Aorta (tissue), 5 donors: Measurements from ENCODE around the gene GOSR2. TPM values are rescaled to one million over a fixed set of nuclear protein-coding genes. Genes with fewer than 3 reads are reported as not detected.
"Not testable (repeated sequence)": the region's sequence is repeated elsewhere in the genome, so short reads cannot be mapped to it uniquely, and the experiment has no call there.

ENCODE experiments used
- ATAC-seq: fragments of 200-7000 bp; cut with Tn5 transposase; one replicate; pipeline ENCODE4 v1.9.1; 2022; ENCODE audit warnings: moderate library complexity; ENCODE audit not compliant: low FRiP score
- DNase-seq, 2 donors: peaks; one replicate each; pipeline ENCODE4 v3.0.0-alpha.2; 2020
- H3K27ac ChIP-seq, 2 donors: one replicate each; pipeline ENCODE4 v1.5.1; 2013; ENCODE audit warnings: low read length in 2 of 2, mild to moderate bottlenecking in 2 of 2, moderate library complexity in 2 of 2, control low read depth in 1 of 2, inconsistent platforms in 1 of 2, low read depth in 1 of 2
- H3K27me3 ChIP-seq, 2 donors: one replicate each; pipeline ENCODE4 v1.6.1; 2013; ENCODE audit warnings: control low read depth in 1 of 2, low read length in 1 of 2, mild to moderate bottlenecking in 1 of 2, moderate library complexity in 1 of 2; ENCODE audit not compliant: insufficient read depth in 2 of 2, control insufficient read depth in 1 of 2
- H3K36me3 ChIP-seq, 2 donors: one replicate each; pipeline ENCODE4 v1.6.1; 2013; ENCODE audit warnings: control low read depth in 1 of 2, low read length in 1 of 2, mild to moderate bottlenecking in 1 of 2; ENCODE audit not compliant: insufficient read depth in 2 of 2, control insufficient read depth in 1 of 2
- H3K4me1 ChIP-seq, 2 donors: one replicate each; pipeline ENCODE4 v1.6.1; 2013; ENCODE audit warnings: low read length in 2 of 2, control low read depth in 1 of 2, mild to moderate bottlenecking in 1 of 2, moderate library complexity in 1 of 2; ENCODE audit not compliant: insufficient read depth in 2 of 2, control insufficient read depth in 1 of 2
- H3K4me3 ChIP-seq, 2 donors: one replicate each; pipeline ENCODE4 v1.5.1; 2013; ENCODE audit warnings: low read length in 2 of 2, control low read depth in 1 of 2, mild to moderate bottlenecking in 1 of 2
- H3K9me3 ChIP-seq: one replicate; pipeline ENCODE4 v1.6.1; 2013; ENCODE audit warnings: mild to moderate bottlenecking, low read length; ENCODE audit not compliant: control insufficient read depth
- WGBS, 2 donors: extraction: QIAGEN DNeasy Blood & Tissue Kit; methylation state at CpG; one replicate each; pipeline ENCODE4 v1.1.7; 2013; 5-methylcytosine and 5-hydroxymethylcytosine counted together
- intact Hi-C, 2 donors: fragments of 100-400 bp; cut with DNase I; formaldehyde crosslinking; loops; one replicate each; pipeline versions ENCODE4 v1.14.2 to v1.15.0; 2022
- microRNA-seq, 2 donors: library from miRNA; unstranded; fragments of <30 nt; microRNA quantifications; one replicate each; pipeline ENCODE4 v1.2.0, GENCODE V29; 2020
- polyA plus RNA-seq, 2 donors: library from polyadenylated mRNA; stranded (reverse); fragments of 200-250 nt; gene quantifications; one replicate each; pipeline ENCODE4 v1.2.3, GENCODE V29; 2013
- total RNA-seq, 2 donors: library from RNA; stranded (reverse); fragmentation: NEBNext Ultra II Directional; extraction: Animal tissue kit (Norgen Biotek cat#: 25700); gene quantifications; one replicate each; pipeline ENCODE4 v1.2.1, GENCODE V29; 2021
- donor health status: healthy with polysubstance abuse.
- donor health status: Bipolar disorder and iron deficiency.
- donor health status: DM: no; HTN: no; CAD: no.
- donor health status: DM: no; HTN: no; CAD: no.
- donor health status: DM: yes; HTN: yes; CAD: no.

The GOSR2 gene
- total and polyA plus RNA-seq, 4 donors = 23.4 to 62.9 (median 44.6) TPM

DNA sequence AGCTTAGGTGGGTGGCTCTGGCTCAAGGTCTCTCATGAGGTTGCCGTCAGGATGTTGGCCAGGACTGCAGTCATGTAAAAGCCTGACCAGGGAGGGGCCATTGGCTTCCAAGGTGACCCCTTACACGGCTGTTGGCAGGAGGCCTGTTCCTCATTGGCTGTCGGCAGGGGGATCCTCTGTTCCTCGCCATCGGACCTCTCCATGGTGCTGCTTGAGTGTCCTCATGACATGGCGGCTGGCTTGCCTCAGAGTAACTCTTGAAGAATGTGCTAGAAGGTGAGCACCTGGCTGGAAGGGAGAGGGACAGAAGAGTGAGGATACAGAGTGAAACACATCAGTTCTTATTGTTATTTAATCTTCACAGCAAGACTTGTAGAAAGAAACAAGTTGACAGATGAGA is 60.8 kb downstream of the GOSR2 start:
- 67 to 73% methylated on average over 6 of the region's 6 CpGs for WGBS, 2 donors
- no peak overlapping the region for H3K4me3 ChIP-seq
- no peaks in the 10 kb centered on the region for H3K9me3 ChIP-seq
- no peak overlapping the region for H3K27ac ChIP-seq
- no peaks in the 10 kb centered on the region for H3K27me3 ChIP-seq
- H3K4me1 ChIP-seq = no peaks in the 10 kb centered on the region
- no peak for ATAC-seq
- H3K36me3 ChIP-seq = no peaks in the 10 kb centered on the region
- intact Hi-C loops = no loop called here
- no peak for DNase-seq

DNA sequence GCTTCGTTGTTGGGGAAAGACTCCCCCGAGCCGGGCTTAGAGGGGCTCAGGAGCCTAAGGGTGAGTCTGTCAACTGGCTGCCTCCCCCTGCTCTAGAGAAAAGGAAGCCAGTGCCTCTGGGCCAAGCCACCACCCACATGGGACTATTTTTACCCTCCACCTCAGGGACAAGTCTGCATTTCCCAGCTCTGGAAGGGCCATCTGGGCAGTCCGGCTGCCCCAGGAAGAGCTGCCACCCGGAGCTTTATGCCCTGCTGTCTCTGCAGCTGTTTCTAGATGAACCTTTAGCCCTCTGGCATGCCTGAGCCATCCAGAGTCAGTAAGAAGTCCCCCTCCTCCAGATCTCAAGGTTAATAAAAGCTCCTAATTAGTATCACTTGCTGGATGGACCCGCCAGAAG is 61.4 kb downstream of the GOSR2 start:
- no peaks in the 10 kb centered on the region for H3K4me1 ChIP-seq
- no peaks in the 10 kb centered on the region for H3K36me3 ChIP-seq
- WGBS, 2 donors = 8 to 21% methylated on average over 6 of the region's 6 CpGs
- ATAC-seq (no peak), DNase-seq (no peak)
- intact Hi-C loops = no loop called here
- H3K27me3 ChIP-seq = no peaks in the 10 kb centered on the region
- H3K4me3 ChIP-seq = no peak overlapping the region
- peak overlapping the region in 1 of 2 donors; percentile 32 for H3K27ac ChIP-seq
- H3K9me3 ChIP-seq = no peaks in the 10 kb centered on the region

DNA sequence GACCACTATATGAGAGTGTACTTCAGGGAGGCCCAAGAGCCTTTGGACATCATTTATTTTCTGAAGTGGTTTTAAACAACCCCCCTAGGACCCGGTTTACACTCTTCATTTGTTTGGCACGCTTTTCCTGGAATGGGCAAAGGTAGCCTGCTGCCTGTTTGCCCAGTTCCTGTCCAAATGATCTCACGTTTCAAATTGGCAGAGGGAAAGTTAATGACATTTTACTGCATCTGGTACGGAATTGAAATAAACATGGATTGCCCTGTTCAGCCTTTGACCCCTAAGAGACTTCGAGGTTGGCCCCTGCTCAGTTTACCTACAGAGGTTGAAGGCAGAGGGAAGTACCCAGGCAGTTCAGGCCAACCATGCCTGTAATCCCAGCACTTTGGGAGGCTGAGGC is 61.9 kb downstream of the GOSR2 start:
- 3 to 18% methylated on average over 5 of the region's 5 CpGs for WGBS, 2 donors
- intact Hi-C loops = no loop called here
- ATAC-seq (no peak), DNase-seq (no peak)
- Histone ChIP-seq H3K27ac (no peak overlapping the region), H3K4me3 (no peak overlapping the region), H3K36me3 (no peaks in the 10 kb centered on the region), H3K4me1 (no peaks in the 10 kb centered on the region), H3K27me3 (no peaks in the 10 kb centered on the region), H3K9me3 (no peaks in the 10 kb centered on the region)

DNA sequence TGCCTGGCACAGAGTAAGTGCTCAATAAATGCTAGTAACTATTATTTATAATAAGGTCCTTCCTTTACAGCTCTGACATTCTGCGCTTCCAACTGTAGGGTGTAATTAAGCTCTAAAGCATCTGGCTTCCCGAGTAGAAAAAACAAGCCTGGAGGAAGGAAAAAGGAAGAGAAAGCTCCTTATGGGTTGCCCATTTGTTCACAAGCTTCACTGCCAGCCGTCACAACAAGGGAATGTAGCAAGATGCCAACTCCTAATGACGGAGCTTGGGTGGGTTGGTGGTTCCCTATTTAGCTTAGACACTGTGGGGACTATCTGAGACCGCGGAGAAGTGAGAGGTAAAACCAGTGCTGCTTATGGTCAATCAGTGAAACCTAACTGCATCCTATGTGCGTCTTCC is 63.4 kb downstream of the GOSR2 start:
- Histone ChIP-seq H3K4me1 (no peaks in the 10 kb centered on the region), H3K36me3 (no peaks in the 10 kb centered on the region), H3K4me3 (no peak overlapping the region), H3K27me3 (no peaks in the 10 kb centered on the region), H3K27ac (no peak overlapping the region), H3K9me3 (no peaks in the 10 kb centered on the region)
- intact Hi-C loops = no loop called here
- 66 to 82% methylated on average over 7 of the region's 7 CpGs for WGBS, 2 donors
- ATAC-seq (no peak), DNase-seq (no peak)

- H3K4me1 ChIP-seq, intact Hi-C loops, DNase-seq, H3K4me3 ChIP-seq, H3K9me3 ChIP-seq, H3K27ac ChIP-seq, ATAC-seq, H3K27me3 ChIP-seq, H3K36me3 ChIP-seq: not testable (repeated sequence)
- 88 to 91% methylated on average over 5 of the region's 5 CpGs for WGBS, 2 donors
Measured at GRCh38 chr17:46987927-46988326, 65.0 kb downstream of the GOSR2 start.

GRCh38 chr17:46989637-46990431 is 66.9 kb downstream of the GOSR2 start:
- Histone ChIP-seq H3K36me3 (no peaks in the 10 kb centered on the region), H3K27me3 (no peaks in the 10 kb centered on the region), H3K9me3 (no peaks in the 10 kb centered on the region), H3K27ac (no peak overlapping the region), H3K4me3 (no peak overlapping the region), H3K4me1 (no peaks in the 10 kb centered on the region)
- ATAC-seq (no peak), DNase-seq (no peak)
- 63 to 79% methylated on average over 11 of the region's 11 CpGs for WGBS, 2 donors
- intact Hi-C loops = no loop called here

- no peaks in the 10 kb centered on the region for H3K27me3 ChIP-seq
- H3K4me1 ChIP-seq = no peaks in the 10 kb centered on the region
- no peak overlapping the region for H3K4me3 ChIP-seq
- WGBS, 2 donors = 68 to 79% methylated on average over 1 of the region's 1 CpG
- no peaks in the 10 kb centered on the region for H3K36me3 ChIP-seq
- intact Hi-C loops = no loop called here
- no peak overlapping the region for H3K27ac ChIP-seq
- ATAC-seq (no peak), DNase-seq (no peak)
- H3K9me3 ChIP-seq = no peaks in the 10 kb centered on the region
Measured at GRCh38 chr17:46991617-46992016, 68.7 kb downstream of the GOSR2 start.

Small RNA genes lying within 50 kb of the gene (microRNA-seq; reads per million reads assigned to microRNA genes)
- 0 reads per million in 2 donors for gene MIR5089

Other genes starting within 250 kb of the GOSR2 start
- under 1 TPM; 0.39 to 0.96 TPM for gene WNT3, start 104.5 kb upstream of the GOSR2 start, total RNA-seq
- gene WNT3, start 104.5 kb upstream of the GOSR2 start, polyA plus RNA-seq = 1 to 10 TPM in 1 of 2 donors, under 1 TPM in 1; 0.15 to 1.0 TPM
- under 1 TPM; 0.57 to 0.84 TPM for gene WNT9B, start 71.6 kb upstream of the GOSR2 start, total RNA-seq
- under 1 TPM in 1 of 2 donors, not detected in 1; 0.05 TPM for gene WNT9B, start 71.6 kb upstream of the GOSR2 start, polyA plus RNA-seq
- 1 to 10 TPM in 1 of 2 donors, not detected in 1; 1.4 TPM for gene RPRML, start 56.1 kb downstream of the GOSR2 start, total RNA-seq
- under 1 TPM in 1 of 2 donors, not detected in 1; 0.84 TPM for gene RPRML, start 56.1 kb downstream of the GOSR2 start, polyA plus RNA-seq